Liver (tissue), 3 donors: ENCODE results near the gene PARP3.

Experiments used
- GABPA ChIP-seq, 2 donors: IDR thresholded peaks in 1 of 2; conservative IDR thresholded peaks in 1 of 2; 2 replicates each; pipeline ENCODE4 v1.6.1; 2016; ENCODE audit warnings: antibody characterized with exemption in 2 of 2, mild to moderate bottlenecking in 1 of 2, moderate library complexity in 1 of 2
- RXRA ChIP-seq, 2 donors: IDR thresholded peaks; 2 replicates each; pipeline ENCODE4 v1.6.1; 2017 to 2018; ENCODE audit warnings: antibody characterized with exemption in 2 of 2, mild to moderate bottlenecking in 1 of 2
- YY1 ChIP-seq: IDR thresholded peaks from 2 replicates; pipeline ENCODE4 v1.6.1; 2016; ENCODE audit warnings: antibody characterized with exemption, mild to moderate bottlenecking
- TF ChIP-seq, protein P1 (sequence below): fragments of 150-350 bp; IDR thresholded peaks from 2 replicates; pipeline ENCODE4 v1.5.1; 2017; ENCODE audit warnings: improper control_type of control experiment, low read depth, low read length; ENCODE audit not compliant: missing input control
- TF ChIP-seq, protein P2 (sequence below): IDR thresholded peaks from 2 replicates; pipeline ENCODE4 v1.6.1; 2016; ENCODE audit warnings: antibody characterized with exemption, mild to moderate bottlenecking
- donor health status: healthy.
- donor health status: healthy.

DNA sequence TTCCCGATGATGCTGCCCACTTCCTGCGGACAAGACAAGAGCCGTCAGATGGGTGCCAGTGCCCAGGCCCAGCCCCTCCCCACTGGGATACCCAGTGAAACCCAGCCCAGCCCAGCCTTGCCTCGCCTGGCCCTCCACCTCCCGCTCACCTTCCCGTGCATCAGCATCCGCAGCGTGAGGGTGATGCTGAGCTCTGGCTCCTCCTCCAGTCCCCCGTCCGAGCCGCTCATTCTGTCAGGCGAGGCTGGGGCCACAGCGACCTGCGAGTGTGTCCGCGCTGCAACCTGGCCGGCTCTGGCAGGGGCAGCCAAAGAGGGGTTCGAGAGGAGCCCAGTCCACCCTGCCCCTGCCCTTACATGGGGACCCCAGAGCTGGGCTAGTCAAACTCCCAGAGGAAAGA lies 18.8 kb downstream of the PARP3 start:
- TF ChIP-seq RXRA (IDR thresholded peaks at IDR 0.05), result no peak
- TF ChIP-seq, protein P1, sequence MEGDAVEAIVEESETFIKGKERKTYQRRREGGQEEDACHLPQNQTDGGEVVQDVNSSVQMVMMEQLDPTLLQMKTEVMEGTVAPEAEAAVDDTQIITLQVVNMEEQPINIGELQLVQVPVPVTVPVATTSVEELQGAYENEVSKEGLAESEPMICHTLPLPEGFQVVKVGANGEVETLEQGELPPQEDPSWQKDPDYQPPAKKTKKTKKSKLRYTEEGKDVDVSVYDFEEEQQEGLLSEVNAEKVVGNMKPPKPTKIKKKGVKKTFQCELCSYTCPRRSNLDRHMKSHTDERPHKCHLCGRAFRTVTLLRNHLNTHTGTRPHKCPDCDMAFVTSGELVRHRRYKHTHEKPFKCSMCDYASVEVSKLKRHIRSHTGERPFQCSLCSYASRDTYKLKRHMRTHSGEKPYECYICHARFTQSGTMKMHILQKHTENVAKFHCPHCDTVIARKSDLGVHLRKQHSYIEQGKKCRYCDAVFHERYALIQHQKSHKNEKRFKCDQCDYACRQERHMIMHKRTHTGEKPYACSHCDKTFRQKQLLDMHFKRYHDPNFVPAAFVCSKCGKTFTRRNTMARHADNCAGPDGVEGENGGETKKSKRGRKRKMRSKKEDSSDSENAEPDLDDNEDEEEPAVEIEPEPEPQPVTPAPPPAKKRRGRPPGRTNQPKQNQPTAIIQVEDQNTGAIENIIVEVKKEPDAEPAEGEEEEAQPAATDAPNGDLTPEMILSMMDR, result no peak
- TF ChIP-seq, protein P2, sequence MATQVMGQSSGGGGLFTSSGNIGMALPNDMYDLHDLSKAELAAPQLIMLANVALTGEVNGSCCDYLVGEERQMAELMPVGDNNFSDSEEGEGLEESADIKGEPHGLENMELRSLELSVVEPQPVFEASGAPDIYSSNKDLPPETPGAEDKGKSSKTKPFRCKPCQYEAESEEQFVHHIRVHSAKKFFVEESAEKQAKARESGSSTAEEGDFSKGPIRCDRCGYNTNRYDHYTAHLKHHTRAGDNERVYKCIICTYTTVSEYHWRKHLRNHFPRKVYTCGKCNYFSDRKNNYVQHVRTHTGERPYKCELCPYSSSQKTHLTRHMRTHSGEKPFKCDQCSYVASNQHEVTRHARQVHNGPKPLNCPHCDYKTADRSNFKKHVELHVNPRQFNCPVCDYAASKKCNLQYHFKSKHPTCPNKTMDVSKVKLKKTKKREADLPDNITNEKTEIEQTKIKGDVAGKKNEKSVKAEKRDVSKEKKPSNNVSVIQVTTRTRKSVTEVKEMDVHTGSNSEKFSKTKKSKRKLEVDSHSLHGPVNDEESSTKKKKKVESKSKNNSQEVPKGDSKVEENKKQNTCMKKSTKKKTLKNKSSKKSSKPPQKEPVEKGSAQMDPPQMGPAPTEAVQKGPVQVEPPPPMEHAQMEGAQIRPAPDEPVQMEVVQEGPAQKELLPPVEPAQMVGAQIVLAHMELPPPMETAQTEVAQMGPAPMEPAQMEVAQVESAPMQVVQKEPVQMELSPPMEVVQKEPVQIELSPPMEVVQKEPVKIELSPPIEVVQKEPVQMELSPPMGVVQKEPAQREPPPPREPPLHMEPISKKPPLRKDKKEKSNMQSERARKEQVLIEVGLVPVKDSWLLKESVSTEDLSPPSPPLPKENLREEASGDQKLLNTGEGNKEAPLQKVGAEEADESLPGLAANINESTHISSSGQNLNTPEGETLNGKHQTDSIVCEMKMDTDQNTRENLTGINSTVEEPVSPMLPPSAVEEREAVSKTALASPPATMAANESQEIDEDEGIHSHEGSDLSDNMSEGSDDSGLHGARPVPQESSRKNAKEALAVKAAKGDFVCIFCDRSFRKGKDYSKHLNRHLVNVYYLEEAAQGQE, result no peak
- TF ChIP-seq GABPA (IDR thresholded peaks at IDR 0.05 in 1 of 2, conservative IDR thresholded peaks at IDR 0.05 in 1 of 2), result no peak
- no peak for TF ChIP-seq YY1
